OCI-LY7 (cell line): ENCODE results near the gene CFAP74.

Source experiments
- EZH2phosphoT487 ChIP-seq: fragments of 200-600 bp; sonication (generic); IDR thresholded peaks from 2 replicates; pipeline ENCODE4 v1.6.1; 2018; ENCODE audit warnings: low read depth, borderline replicate concordance, mild to moderate bottlenecking, mixed run types, antibody characterized with exemption, low read length, moderate library complexity, mixed read lengths
- TF ChIP-seq, protein P1 (sequence below): fragments of 200-600 bp; sonication (generic); conservative IDR thresholded peaks from 2 replicates; pipeline ENCODE4 v1.5.1; 2014; ENCODE audit warnings: mild to moderate bottlenecking, antibody characterized with exemption, low read length, moderate library complexity, mixed read lengths

DNA sequence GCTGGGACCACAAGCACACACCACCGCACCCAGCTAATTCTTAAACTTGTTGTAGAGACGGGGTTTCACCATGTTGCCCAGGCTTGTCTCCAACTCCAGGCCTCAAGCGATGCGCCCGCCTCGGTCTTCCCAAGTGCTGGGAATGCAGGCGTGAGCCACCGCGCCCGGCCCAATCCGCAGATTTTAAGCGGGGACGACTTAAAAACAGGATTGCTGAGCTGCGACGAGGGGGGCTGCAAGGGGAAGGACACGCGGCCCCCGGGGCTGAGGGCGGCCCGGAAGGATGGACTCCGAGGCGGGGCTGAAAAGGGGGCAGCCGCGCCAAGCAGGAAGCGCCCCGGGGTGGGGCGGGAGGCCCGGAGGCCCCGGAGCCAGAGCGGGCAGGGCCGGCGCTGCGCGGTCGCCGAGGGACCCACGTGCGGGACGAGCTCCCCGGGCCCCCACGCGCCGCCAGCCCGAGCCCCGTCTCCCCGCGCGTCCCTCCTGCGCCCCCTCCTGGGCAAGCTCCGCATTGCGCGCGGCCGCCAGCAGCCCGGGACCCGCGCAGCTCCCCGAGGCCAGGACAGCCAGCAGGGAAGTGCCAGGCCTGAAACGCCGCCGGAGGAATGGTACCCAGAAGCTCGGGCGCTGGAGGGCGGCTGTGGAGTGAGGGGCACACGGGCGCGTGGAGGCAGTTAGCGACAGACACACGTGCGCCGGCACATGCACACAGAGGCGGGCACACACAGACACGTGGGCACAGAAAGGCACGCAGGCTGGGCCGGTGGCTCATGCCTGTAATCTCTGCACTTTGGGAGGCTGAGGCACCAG is 41.1 kb upstream of the CFAP74 start:
- TF ChIP-seq, protein P1, sequence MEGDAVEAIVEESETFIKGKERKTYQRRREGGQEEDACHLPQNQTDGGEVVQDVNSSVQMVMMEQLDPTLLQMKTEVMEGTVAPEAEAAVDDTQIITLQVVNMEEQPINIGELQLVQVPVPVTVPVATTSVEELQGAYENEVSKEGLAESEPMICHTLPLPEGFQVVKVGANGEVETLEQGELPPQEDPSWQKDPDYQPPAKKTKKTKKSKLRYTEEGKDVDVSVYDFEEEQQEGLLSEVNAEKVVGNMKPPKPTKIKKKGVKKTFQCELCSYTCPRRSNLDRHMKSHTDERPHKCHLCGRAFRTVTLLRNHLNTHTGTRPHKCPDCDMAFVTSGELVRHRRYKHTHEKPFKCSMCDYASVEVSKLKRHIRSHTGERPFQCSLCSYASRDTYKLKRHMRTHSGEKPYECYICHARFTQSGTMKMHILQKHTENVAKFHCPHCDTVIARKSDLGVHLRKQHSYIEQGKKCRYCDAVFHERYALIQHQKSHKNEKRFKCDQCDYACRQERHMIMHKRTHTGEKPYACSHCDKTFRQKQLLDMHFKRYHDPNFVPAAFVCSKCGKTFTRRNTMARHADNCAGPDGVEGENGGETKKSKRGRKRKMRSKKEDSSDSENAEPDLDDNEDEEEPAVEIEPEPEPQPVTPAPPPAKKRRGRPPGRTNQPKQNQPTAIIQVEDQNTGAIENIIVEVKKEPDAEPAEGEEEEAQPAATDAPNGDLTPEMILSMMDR = peak; percentile 76
- TF ChIP-seq EZH2phosphoT487 = no peak
